ENCODE results near the gene MYPOP.

The MYPOP gene

DNA sequence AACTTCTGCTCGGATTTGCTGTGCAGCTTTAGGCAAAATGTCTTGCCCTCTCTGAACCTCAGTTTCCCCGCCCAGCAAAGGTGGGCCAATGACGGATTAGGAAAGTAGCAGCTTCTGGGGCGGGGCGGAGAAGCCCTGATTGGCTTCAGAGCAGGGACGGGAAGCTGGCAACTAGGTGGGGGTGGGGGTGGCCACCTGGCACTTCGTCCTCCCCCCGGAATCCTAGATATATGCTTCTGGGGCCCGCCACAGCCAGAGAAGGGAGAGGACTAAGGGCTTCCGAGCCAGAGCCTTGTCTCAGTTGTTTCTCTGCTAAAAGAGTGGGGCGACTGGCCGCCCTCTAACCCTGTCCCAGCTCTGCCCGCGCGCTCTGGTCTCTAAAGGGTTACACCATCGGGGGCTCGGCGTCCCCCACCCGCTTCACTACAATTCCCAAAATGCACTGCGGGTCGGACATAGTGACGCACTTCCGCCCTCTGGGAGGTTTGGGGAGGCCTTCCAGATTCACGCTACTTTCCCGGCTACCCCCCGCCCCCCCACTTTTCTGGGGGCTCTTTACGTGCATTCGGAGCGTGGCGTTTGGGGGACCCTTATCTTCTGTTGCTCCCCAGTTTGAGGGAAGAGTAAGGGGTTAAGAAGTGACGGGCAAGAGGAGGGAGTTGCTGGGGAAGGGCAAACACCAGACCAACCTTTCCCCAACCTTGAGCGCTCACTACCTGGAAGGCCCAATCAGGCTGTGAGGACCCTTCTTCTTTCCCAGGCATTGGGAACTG, 15.8 kb downstream of the MYPOP start:
- Histone ChIP-seq H3K9me3 (ENCODE audit: control insufficient read depth, low read length) (no peaks in the 10 kb centered on the region), H3K4me3 (ENCODE audit: low read length) (peak overlapping the region; percentile 53), H3K27me3 (ENCODE audit: control insufficient read depth, insufficient read depth, low read length) (no peaks in the 10 kb centered on the region), H3K4me1 (ENCODE audit: control insufficient read depth, insufficient read depth, low read length) (peaks cover 33% of the 10 kb centered on the region), H3K36me3 (ENCODE audit: control insufficient read depth, insufficient read depth, low read length) (no peaks in the 10 kb centered on the region), H3K9ac (ENCODE audit: low read length) (peak overlapping the region; percentile 93)

DNA sequence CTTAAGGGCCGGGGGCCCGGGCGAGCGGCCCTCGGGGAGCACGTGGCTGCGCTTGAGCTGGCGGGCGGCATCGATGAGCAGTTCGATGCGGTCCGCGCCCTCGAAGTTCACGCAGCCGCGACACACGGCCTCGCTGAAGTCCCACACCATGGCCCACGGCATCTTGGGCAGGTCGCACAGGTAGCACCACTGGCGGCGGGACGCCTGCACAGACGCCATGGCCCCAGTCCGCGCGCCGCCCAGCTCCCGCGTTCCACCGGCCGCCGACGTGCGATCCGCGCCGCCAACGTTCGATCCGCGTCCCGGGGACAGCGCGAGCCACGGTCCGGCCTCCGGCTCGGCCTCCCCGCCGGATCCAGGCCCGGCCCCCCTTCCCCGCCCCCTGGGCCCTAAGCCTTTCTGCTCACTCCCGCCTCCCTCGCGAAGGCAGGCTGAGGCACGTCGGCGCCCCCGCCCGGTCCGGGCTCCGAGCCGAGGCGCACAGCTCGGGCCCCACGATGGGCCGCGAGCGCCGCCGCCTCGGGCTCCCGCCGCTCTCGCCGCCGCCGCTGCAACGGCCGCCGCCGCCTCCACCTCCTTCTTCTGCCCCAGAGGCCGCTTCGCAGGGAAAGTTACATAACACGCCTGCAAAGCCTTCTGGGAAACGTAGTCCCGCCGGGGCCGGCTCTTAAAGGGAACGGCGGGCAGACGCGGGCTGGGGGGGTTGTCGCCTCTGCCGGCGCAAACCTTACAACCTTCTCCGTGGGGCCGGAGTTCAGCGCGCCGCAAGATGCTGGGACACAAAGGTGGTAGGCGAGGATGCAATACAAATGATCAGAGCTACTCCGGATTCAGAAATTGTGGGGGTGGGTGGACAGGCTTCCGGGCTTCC, 16.6 kb downstream of the MYPOP start, which contains the start of gene IRF2BP1:
Gene IRF2BP1 (minus strand): TSS at position 586 of the 871 bp plus-strand sequence. CDS start 367 bp downstream, at position 219.
- H3K9me3 ChIP-seq (ENCODE audit: control insufficient read depth, low read length): no peaks in the 10 kb centered on the region
- peak within 1 kb of the TSS; percentile 93 for H3K9ac ChIP-seq (ENCODE audit: low read length)
- H3K36me3 ChIP-seq (ENCODE audit: control insufficient read depth, insufficient read depth, low read length): no peaks in the 10 kb centered on the region
- H3K4me1 ChIP-seq (ENCODE audit: control insufficient read depth, insufficient read depth, low read length): peaks cover 41% of the 10 kb centered on the region
- peak within 1 kb of the TSS; percentile 53 for H3K4me3 ChIP-seq (ENCODE audit: low read length)
- no peaks in the 10 kb centered on the region for H3K27me3 ChIP-seq (ENCODE audit: control insufficient read depth, insufficient read depth, low read length)

DNA sequence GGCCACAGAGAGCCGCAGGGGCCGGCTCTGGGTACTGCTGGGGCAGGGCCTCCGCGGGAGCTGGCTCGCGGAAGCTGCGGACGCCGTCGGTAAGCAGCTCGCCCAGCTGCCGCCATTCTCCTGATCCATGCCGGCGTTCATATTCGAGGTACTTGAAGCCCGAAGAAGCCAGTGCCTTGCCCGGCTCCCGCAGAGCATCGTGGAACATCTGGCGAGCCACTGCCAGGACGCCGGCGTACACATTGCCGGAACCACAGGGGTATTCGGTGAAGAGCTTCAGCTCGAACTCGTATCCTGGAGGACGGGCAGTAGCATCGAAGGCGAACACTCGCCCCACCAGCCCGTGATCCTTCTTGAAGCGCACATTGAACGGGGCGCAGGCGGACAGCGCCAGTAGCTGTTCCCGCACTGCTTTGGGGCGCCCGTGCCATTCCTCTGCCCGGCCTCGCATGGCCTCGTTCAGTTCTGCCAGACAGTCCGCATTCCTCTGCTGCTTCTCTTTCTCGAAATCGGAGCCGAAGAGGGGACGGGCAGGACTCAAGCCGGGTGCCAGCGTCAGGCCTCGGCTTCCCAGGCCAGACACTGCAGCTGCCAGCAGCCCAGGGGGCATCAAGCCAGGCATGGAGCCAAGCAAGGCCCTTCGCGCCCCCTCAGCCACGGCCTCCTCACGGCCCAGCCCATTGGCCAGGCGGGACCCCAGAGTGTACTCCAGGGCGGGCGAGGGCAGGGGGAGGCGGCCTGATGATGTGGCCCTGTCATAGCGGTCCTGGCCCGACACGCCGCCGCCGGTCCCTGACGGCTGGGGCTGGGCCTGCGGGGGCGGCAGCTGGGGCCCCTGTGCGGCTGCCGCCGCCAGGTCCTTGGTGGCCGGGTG, 17.5 kb downstream of the MYPOP start:
- H3K9me3 ChIP-seq (ENCODE audit: control insufficient read depth, low read length): no peaks in the 10 kb centered on the region
- H3K4me3 ChIP-seq (ENCODE audit: low read length): no peak overlapping the region
- no peaks in the 10 kb centered on the region for H3K27me3 ChIP-seq (ENCODE audit: control insufficient read depth, insufficient read depth, low read length)
- H3K36me3 ChIP-seq (ENCODE audit: control insufficient read depth, insufficient read depth, low read length): no peaks in the 10 kb centered on the region
- peaks cover 46% of the 10 kb centered on the region for H3K4me1 ChIP-seq (ENCODE audit: control insufficient read depth, insufficient read depth, low read length)
- peak overlapping the region; percentile 93 for H3K9ac ChIP-seq (ENCODE audit: low read length)

DNA sequence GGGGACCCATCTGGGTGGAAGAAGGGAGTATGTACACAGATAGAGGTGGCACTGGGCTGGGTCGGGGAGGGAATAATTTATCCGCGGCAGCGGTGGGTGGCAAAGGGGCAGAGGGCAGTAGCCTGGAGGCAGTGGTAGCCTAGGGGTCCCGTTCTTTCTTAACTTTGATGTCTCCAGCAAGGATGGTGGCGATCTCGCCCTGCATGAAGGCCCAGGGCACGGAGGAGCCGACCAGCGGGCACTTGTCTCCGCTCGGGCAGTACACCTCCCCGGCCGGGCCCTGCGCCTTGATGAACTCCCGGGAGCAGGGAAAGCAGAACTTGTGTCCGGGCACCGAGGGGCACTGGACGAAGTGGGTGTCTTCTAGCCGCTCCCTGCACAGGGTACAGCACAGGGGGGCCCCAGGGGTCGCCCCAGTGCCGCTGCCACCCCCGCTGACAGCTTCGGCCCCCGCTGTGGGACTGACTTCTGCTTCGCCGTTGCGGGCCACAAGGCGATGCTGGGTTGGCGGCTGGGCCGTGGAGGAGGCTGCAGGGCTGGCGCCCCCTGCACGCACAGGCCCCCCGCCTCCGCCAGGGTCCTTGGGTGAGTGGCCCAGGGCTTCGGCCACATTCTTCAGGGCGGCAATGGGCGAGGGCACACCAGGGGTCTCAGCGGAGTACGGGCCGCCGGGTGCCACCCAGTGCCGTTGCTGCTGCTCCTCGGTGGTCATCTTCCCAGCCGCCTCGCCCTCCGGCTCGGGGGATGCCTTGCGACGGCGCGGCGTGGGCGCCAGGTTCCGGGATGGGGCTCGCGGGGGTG, 18.3 kb downstream of the MYPOP start:
- H3K27me3 ChIP-seq (ENCODE audit: control insufficient read depth, insufficient read depth, low read length): no peaks in the 10 kb centered on the region
- no peaks in the 10 kb centered on the region for H3K9me3 ChIP-seq (ENCODE audit: control insufficient read depth, low read length)
- H3K4me1 ChIP-seq (ENCODE audit: control insufficient read depth, insufficient read depth, low read length): peaks cover 54% of the 10 kb centered on the region
- peak overlapping the region; percentile 63 for H3K9ac ChIP-seq (ENCODE audit: low read length)
- no peaks in the 10 kb centered on the region for H3K36me3 ChIP-seq (ENCODE audit: control insufficient read depth, insufficient read depth, low read length)
- peak overlapping the region; percentile 16 for H3K4me3 ChIP-seq (ENCODE audit: low read length)

DNA sequence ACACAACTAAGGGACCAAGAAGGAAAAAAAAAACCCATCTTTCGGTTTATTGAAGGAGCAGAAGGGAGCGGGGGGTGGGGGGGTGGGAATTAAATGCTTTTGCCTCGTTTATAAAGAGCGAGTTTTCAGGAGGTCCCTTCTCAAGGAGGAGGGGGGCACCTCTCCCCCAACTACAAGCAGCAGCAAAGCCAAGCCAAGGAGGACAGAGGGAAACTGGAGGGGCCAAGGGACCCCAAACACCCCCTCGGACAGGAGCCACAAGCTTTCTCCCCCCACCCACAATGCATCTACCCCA, 18.9 kb downstream of the MYPOP start:
- Histone ChIP-seq H3K4me3 (ENCODE audit: low read length) (peak overlapping the region; percentile 16), H3K4me1 (ENCODE audit: control insufficient read depth, insufficient read depth, low read length) (peaks cover 59% of the 10 kb centered on the region)

DNA sequence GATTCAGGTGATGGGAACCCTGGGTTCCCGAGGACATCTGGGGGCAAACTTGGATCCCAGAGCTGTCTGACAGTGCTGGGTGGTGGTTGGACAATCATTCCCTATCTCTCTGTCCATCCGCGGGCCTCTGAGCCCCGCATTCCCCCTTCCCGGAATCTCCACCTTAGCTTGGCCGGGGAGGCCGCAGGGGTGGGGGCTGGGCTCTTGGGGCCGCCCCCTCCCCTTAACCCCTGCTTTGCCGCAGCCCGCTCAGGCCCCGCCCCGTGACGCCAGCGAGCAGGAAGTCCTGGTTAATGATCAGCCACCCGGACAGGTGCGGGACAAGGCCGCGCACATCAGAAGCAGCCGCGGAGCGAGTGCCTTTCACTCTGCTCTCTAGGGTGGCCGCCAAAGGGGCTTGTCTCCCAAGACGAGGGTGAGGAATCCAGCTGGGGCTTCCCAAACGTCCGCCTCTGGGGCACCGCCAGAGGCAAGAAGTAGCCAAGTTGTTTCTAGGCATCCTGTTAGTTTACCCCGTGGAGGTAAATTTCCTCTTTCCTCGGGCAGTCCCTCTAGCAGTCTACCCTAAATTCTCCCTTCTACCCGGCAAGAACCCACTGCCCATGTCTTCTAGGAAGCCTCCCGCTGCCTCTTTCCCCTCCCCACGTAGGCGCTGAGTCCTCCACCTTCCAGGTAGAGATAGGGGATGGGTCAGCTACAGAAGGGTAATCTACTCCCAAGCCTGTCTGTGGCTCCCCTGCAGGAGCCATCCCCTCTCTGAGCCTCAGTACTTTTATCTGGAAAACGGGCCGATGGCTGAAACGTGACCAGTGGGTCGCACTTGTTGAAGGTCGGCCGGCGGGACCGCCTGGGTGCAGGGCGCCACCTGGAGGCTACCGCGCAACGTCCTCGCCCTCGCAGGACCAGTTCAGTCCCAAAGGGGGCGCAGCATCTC, 19.5 kb downstream of the MYPOP start:
- Histone ChIP-seq H3K4me3 (ENCODE audit: low read length) (peak overlapping the region; percentile 64), H3K36me3 (ENCODE audit: control insufficient read depth, insufficient read depth, low read length) (no peaks in the 10 kb centered on the region), H3K9me3 (ENCODE audit: control insufficient read depth, low read length) (no peaks in the 10 kb centered on the region), H3K9ac (ENCODE audit: low read length) (peak overlapping the region; percentile 78), H3K4me1 (ENCODE audit: control insufficient read depth, insufficient read depth, low read length) (peaks cover 66% of the 10 kb centered on the region), H3K27me3 (ENCODE audit: control insufficient read depth, insufficient read depth, low read length) (no peaks in the 10 kb centered on the region)

More for the DNA sequence above, 18.9 kb downstream of the MYPOP start:
- Histone ChIP-seq H3K27me3 (ENCODE audit: control insufficient read depth, insufficient read depth, low read length) (no peaks in the 10 kb centered on the region), H3K9me3 (ENCODE audit: control insufficient read depth, low read length) (no peaks in the 10 kb centered on the region), H3K36me3 (ENCODE audit: control insufficient read depth, insufficient read depth, low read length) (no peaks in the 10 kb centered on the region), H3K9ac (ENCODE audit: low read length) (peak overlapping the region; percentile 63)

DNA sequence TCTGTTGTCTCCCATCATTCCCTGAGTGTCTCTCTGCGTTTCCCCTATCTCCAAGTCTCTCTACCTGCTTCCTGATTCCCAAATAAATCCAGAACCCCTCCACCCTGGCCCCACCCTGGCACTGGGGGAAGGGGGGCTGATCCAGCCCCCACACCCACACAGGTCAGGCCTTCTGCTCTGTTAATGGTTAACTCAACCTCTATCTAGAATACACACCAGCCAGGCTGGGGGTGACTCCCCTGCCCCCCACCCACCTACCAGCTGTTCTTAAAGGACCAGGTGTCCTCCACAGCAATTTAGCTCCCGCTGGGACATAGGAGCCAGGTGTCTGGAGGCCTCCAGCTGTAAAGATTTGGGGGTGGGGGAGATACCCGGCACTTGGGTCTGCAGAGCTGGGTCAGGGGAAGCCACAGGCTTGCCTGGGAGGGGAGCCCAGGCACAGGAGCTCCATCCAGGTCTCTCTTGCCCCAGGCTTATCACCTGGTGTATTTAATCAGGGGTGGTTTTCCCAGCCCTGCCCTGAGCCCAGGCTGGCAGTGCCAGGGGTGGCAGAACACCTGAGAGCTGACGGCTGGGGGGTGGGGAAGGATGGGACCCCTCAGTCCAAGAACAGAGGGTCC, 20.4 kb downstream of the MYPOP start:
- peak overlapping the region; percentile 64 for H3K4me3 ChIP-seq (ENCODE audit: low read length)
- no peaks in the 10 kb centered on the region for H3K27me3 ChIP-seq (ENCODE audit: control insufficient read depth, insufficient read depth, low read length)
- H3K9me3 ChIP-seq (ENCODE audit: control insufficient read depth, low read length): no peaks in the 10 kb centered on the region
- peak overlapping the region; percentile 78 for H3K9ac ChIP-seq (ENCODE audit: low read length)
- H3K36me3 ChIP-seq (ENCODE audit: control insufficient read depth, insufficient read depth, low read length): no peaks in the 10 kb centered on the region
- peaks cover 71% of the 10 kb centered on the region for H3K4me1 ChIP-seq (ENCODE audit: control insufficient read depth, insufficient read depth, low read length)

DNA sequence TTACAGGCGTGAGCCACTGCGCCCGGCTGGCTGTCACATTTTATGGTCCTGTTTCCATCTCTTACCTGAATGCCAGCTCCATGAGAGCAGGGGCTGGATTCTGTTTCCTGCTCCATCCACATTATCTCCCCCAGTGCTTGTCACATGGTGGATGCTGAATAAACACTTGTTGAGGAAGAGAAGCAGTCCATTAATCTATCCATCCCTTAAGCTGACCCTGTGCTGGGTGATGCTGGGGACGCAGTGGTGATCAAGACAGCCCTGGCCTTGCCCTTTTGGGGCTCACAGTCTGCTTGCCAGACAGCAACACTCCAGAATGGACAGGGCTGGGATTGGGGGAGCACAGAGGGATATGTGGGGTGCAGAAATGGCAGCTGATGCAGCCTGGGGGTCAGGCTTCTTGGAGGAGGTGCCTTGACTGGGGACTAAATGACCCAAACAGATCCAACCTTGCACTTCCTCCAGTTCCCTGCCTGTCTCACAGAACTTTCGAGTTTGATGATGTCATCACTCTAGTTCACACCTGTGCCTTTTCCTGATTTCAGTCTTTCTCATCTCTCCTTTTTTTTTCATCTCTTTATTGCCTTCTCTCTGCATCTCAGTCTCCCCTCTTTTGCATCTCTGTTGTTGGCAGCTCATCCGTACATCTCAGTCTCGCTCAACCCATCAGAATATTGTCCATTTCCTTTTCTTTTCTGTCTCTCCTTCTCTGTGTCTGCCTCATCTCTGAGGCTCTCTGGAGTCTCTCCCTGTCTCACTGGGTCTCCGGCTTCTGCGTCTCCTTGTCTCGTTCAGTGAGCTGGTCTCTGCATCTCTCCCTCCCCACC, 21.1 kb downstream of the MYPOP start:
- peak overlapping the region; percentile 78 for H3K9ac ChIP-seq (ENCODE audit: low read length)
- H3K4me1 ChIP-seq (ENCODE audit: control insufficient read depth, insufficient read depth, low read length): peaks cover 76% of the 10 kb centered on the region

DNA sequence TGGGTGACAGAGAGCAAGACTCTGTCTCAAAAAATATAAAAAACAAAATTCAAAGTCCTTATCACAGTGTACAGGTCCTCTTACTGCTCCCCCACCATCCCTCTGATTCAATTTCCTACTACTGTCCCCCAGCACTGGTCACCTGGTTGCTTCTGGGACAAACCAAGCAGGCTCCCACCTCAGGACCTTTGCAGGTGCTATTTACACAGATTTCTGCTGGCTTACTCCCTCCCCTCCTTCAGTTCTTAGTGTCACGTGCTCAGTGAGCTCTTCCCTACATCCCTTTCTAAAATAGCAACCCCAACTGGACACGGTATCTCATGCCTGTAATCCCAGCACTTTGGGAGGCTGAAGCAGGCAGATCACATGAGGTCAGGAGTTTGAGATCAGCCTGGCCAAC, 22.4 kb downstream of the MYPOP start:
- H3K4me1 ChIP-seq (ENCODE audit: control insufficient read depth, insufficient read depth, low read length): peaks cover 88% of the 10 kb centered on the region
- H3K9ac ChIP-seq (ENCODE audit: low read length): no peak overlapping the region

More for the DNA sequence above, 21.1 kb downstream of the MYPOP start:
- Histone ChIP-seq H3K36me3 (ENCODE audit: control insufficient read depth, insufficient read depth, low read length) (no peaks in the 10 kb centered on the region), H3K9me3 (ENCODE audit: control insufficient read depth, low read length) (no peaks in the 10 kb centered on the region), H3K27me3 (ENCODE audit: control insufficient read depth, insufficient read depth, low read length) (no peaks in the 10 kb centered on the region), H3K4me3 (ENCODE audit: low read length) (peak overlapping the region; percentile 64)

More for the DNA sequence above, 22.4 kb downstream of the MYPOP start:
- H3K27me3 ChIP-seq (ENCODE audit: control insufficient read depth, insufficient read depth, low read length): no peaks in the 10 kb centered on the region
- H3K9me3 ChIP-seq (ENCODE audit: control insufficient read depth, low read length): no peaks in the 10 kb centered on the region
- H3K4me3 ChIP-seq (ENCODE audit: low read length): no peak overlapping the region
- no peaks in the 10 kb centered on the region for H3K36me3 ChIP-seq (ENCODE audit: control insufficient read depth, insufficient read depth, low read length)
